Measurements from ENCODE around the gene CBY1.

CBY1 gene

DNA sequence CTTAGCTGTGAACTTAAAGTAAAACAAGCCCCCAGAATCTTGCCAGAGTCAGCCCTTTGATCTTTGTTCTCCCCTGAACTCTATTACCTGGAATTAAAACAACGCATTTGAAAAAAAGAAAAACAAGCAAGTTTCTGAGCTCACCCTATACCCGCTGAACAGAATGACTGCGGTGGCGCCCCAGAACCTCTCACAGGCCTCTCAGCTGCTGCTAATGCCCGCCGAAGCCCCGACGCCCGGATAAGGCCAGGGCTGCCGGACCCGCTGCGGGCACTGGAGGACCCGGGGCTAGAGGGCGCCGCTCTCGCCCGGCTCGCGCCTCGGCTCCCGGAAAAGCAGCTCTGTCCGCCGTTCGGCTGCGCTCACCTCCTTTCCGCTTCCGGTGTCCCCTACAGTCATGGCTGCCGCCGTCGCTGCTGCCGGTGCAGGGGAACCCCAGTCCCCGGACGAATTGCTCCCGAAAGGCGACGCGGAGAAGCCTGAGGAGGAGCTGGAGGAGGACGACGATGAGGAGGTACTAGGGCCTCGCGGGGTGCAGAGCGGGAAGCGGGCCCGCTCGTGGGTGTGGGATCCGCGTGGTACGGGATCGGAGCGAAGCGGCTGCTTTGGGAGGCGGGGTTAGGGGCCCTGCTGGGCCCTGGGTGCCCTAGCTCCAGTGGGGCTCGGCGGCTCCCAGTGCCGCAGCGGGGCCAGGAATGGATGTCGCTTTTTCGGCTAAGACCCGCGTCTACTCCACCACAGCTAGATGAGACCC is 25.3 kb downstream of the CBY1 start, which contains the start of gene TOMM22:
TOMM22 (plus strand) TSS at position 376 of the 754 bp plus-strand sequence; CDS start at position 398, 22 bp downstream.
- H3K79me2 ChIP-seq: peaks cover 5% of the 10 kb centered on the region
- TF ChIP-seq CTCF (IDR thresholded peaks at IDR 0.05): peak; percentile 57
- no peaks in the 10 kb centered on the region for H3K27me3 ChIP-seq (ENCODE audit: control insufficient read depth, insufficient read depth, low read length)
- peak within 1 kb of the TSS; percentile 89 for H2AFZ ChIP-seq
- H3K9me3 ChIP-seq (ENCODE audit: control insufficient read depth, low read length): no peaks in the 10 kb centered on the region
- H3K4me3 ChIP-seq (ENCODE audit: low read depth, low read length): peak within 1 kb of the TSS; percentile 99
- peak within 1 kb of the TSS; percentile 63 for H3K27ac ChIP-seq
- peak within 1 kb of the TSS; percentile 61 for H3K9ac ChIP-seq
- H3K4me2 ChIP-seq (ENCODE audit: low read length): peak within 1 kb of the TSS; percentile 98
- no peaks in the 10 kb centered on the region for H3K36me3 ChIP-seq (ENCODE audit: control insufficient read depth, insufficient read depth, low read length)
- no peaks in the 10 kb centered on the region for H3K4me1 ChIP-seq

GRCh38 chr22:38684895-38685294 is 28.5 kb downstream of the CBY1 start:
- Histone ChIP-seq H3K79me2 (peaks cover 5% of the 10 kb centered on the region), H3K27ac (no peak overlapping the region), H3K9ac (no peak overlapping the region), H3K4me1 (no peaks in the 10 kb centered on the region), H2AFZ (no peak overlapping the region), H3K36me3 (ENCODE audit: control insufficient read depth, insufficient read depth, low read length) (no peaks in the 10 kb centered on the region), H3K4me2 (ENCODE audit: low read length) (no peak overlapping the region), H3K27me3 (ENCODE audit: control insufficient read depth, insufficient read depth, low read length) (no peaks in the 10 kb centered on the region), H3K4me3 (ENCODE audit: low read depth, low read length) (no peak overlapping the region), H3K9me3 (ENCODE audit: control insufficient read depth, low read length) (no peaks in the 10 kb centered on the region)
- TF ChIP-seq CTCF (IDR thresholded peaks at IDR 0.05): no peak

DNA sequence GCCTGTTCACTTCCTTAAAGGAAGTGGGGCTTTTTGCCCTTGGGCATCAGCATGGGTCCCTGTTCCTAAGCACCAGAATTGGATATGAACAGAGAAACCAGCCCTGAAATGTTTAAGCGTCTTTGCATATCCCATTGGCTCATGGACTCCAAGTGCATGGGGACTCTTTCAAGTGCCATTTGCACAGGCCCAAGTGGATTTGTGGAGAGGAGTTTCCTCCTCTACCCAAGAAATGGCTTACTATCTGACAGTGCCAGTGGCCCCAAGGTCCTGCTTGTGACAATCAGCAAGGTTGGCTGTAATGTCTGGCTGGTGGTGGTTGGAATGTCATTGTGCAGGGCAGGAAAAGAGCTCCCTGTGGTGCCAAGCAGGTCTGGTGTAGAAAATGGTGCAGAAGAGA is 29.3 kb downstream of the CBY1 start:
- Histone ChIP-seq H3K27ac (no peak overlapping the region), H3K9me3 (ENCODE audit: control insufficient read depth, low read length) (no peaks in the 10 kb centered on the region), H3K4me3 (ENCODE audit: low read depth, low read length) (no peak overlapping the region), H3K27me3 (ENCODE audit: control insufficient read depth, insufficient read depth, low read length) (no peaks in the 10 kb centered on the region), H3K4me2 (ENCODE audit: low read length) (no peak overlapping the region), H3K36me3 (ENCODE audit: control insufficient read depth, insufficient read depth, low read length) (no peaks in the 10 kb centered on the region), H3K79me2 (peaks cover 5% of the 10 kb centered on the region), H3K9ac (no peak overlapping the region), H3K4me1 (no peaks in the 10 kb centered on the region), H2AFZ (no peak overlapping the region)
- TF ChIP-seq CTCF (IDR thresholded peaks at IDR 0.05): no peak

DNA sequence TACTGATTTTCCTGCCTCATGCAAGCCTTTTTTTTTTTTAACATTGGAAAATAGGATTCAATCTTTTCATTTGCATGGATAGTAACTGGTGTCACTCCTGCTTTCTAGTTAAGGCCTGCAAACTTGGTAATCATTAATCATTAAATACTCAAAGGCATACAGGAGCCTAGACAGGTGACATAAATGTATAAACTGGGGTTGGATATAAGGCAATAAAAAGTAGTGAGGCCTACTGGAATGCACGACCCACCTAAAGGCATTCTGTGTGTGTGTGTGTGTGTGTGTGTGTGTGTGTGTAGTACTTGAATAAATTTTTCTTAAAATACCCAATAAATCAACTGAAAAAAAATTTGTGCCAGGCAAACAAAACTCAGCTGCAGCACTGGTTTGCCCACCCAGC is 33.2 kb downstream of the CBY1 start:
- H3K4me3 ChIP-seq (ENCODE audit: low read depth, low read length): no peak overlapping the region

More for the DNA sequence above, 33.2 kb downstream of the CBY1 start:
- no peak for TF ChIP-seq CTCF (IDR thresholded peaks at IDR 0.05)
- Histone ChIP-seq H3K36me3 (ENCODE audit: control insufficient read depth, insufficient read depth, low read length) (no peaks in the 10 kb centered on the region), H3K27me3 (ENCODE audit: control insufficient read depth, insufficient read depth, low read length) (no peaks in the 10 kb centered on the region), H3K4me1 (no peaks in the 10 kb centered on the region), H3K79me2 (peaks cover 4% of the 10 kb centered on the region), H2AFZ (no peak overlapping the region), H3K27ac (no peak overlapping the region), H3K9ac (no peak overlapping the region), H3K9me3 (ENCODE audit: control insufficient read depth, low read length) (no peaks in the 10 kb centered on the region), H3K4me2 (ENCODE audit: low read length) (no peak overlapping the region)
